ENCODE results near the gene IRF2.

The IRF2 gene

DNA sequence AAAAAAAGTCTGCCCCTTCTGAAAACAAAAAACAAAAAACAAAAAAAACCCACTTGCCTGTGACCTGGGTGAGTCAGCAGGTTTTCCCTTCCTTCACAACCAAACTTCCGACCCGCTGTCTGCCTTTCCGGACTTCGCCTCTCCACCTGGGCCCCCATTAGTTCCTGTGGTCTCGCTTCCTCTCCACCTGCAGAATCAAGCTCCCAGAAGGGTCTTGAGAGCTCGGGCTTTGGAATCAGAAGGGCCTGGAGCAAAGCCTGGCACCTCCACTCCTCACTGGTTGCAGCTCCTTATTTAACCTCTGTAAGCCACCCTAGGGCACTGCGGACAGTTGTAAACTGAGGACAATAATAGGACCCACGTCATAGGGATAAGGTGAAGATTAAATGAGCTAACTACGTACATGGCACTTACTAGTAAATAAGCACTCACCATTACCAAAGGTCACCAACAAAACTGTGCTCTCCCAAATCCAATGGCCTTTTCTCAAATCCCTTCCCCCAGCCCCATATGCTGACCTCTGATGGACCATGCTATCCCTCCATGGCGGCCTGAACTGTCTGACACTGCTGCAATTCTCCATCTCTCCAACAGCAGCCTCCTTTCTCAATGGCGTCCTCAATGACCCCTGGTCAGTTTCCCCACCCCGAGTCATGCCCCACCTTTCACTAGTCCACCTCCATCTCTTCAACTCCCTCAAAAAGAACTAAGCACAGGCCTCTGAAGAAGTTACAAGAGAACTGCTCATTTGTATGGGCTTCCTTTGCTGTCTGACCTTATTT lies 64.2 kb downstream of the IRF2 start:
- Histone ChIP-seq H3K36me3 (ENCODE audit: control insufficient read depth, insufficient read depth, low read length) (peaks cover 32% of the 10 kb centered on the region), H3K27me3 (replicated peaks; ENCODE audit: control insufficient read depth, insufficient read depth, low read length) (no peaks in the 10 kb centered on the region), H3K4me3 (replicated peaks; ENCODE audit: low read depth, low read length) (no peak overlapping the region)
- TF ChIP-seq, protein P1, sequence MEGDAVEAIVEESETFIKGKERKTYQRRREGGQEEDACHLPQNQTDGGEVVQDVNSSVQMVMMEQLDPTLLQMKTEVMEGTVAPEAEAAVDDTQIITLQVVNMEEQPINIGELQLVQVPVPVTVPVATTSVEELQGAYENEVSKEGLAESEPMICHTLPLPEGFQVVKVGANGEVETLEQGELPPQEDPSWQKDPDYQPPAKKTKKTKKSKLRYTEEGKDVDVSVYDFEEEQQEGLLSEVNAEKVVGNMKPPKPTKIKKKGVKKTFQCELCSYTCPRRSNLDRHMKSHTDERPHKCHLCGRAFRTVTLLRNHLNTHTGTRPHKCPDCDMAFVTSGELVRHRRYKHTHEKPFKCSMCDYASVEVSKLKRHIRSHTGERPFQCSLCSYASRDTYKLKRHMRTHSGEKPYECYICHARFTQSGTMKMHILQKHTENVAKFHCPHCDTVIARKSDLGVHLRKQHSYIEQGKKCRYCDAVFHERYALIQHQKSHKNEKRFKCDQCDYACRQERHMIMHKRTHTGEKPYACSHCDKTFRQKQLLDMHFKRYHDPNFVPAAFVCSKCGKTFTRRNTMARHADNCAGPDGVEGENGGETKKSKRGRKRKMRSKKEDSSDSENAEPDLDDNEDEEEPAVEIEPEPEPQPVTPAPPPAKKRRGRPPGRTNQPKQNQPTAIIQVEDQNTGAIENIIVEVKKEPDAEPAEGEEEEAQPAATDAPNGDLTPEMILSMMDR (IDR thresholded peaks at IDR 0.05; ENCODE audit: insufficient read depth, low read length, poor library complexity, severe bottlenecking), result no peak
- no peak for DNase-seq (ENCODE audit: extremely low read depth, insufficient read length)

- no peaks in the 10 kb centered on the region for H3K27me3 ChIP-seq (replicated peaks; ENCODE audit: control insufficient read depth, insufficient read depth, low read length)
- DNase-seq (ENCODE audit: extremely low read depth, insufficient read length), result no peak
- TF ChIP-seq, protein P1 (IDR thresholded peaks at IDR 0.05; ENCODE audit: insufficient read depth, low read length, poor library complexity, severe bottlenecking), result no peak
- peaks cover 33% of the 10 kb centered on the region for H3K36me3 ChIP-seq (ENCODE audit: control insufficient read depth, insufficient read depth, low read length)
- no peak overlapping the region for H3K4me3 ChIP-seq (replicated peaks; ENCODE audit: low read depth, low read length)
Measured at GRCh38 chr4:184409502-184409901, 64.8 kb downstream of the IRF2 start.

DNA sequence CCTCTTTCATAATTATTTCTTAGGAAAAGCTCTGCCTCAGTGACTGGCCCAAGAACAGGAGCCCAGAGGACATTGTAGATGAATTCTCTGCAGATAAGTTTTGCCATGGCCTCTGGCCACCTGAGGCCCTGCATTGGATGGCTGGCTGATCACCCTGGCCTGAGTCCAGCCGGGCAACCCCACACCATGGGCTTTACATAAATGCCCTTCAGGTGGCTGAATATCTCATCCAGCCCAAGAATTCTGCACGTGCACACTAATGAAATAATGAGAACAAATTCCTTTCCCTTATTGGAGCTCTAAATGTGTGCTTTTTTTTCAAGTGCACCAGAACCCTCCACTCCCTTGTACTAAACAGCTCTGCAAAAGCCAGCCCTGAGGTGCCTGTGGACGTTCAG lies 65.7 kb downstream of the IRF2 start:
- Histone ChIP-seq H3K36me3 (ENCODE audit: control insufficient read depth, insufficient read depth, low read length) (peaks cover 31% of the 10 kb centered on the region), H3K27me3 (replicated peaks; ENCODE audit: control insufficient read depth, insufficient read depth, low read length) (no peaks in the 10 kb centered on the region), H3K4me3 (replicated peaks; ENCODE audit: low read depth, low read length) (no peak overlapping the region)
- TF ChIP-seq, protein P1 (IDR thresholded peaks at IDR 0.05; ENCODE audit: insufficient read depth, low read length, poor library complexity, severe bottlenecking), result no peak
- no peak for DNase-seq (ENCODE audit: extremely low read depth, insufficient read length)

- DNase-seq (ENCODE audit: extremely low read depth, insufficient read length), result no peak
- TF ChIP-seq, protein P1 (IDR thresholded peaks at IDR 0.05; ENCODE audit: insufficient read depth, low read length, poor library complexity, severe bottlenecking), result no peak
- Histone ChIP-seq H3K4me3 (replicated peaks; ENCODE audit: low read depth, low read length) (no peak overlapping the region), H3K36me3 (ENCODE audit: control insufficient read depth, insufficient read depth, low read length) (peaks cover 33% of the 10 kb centered on the region), H3K27me3 (replicated peaks; ENCODE audit: control insufficient read depth, insufficient read depth, low read length) (no peaks in the 10 kb centered on the region)
Measured at GRCh38 chr4:184408021-184408683, 66.2 kb downstream of the IRF2 start.

- TF ChIP-seq, protein P1 (IDR thresholded peaks at IDR 0.05; ENCODE audit: insufficient read depth, low read length, poor library complexity, severe bottlenecking), result no peak
Measured at GRCh38 chr4:184406958-184407391, 67.4 kb downstream of the IRF2 start.

More at GRCh38 chr4:184406958-184407391, 67.4 kb downstream of the IRF2 start:
- Histone ChIP-seq H3K36me3 (ENCODE audit: control insufficient read depth, insufficient read depth, low read length) (peaks cover 29% of the 10 kb centered on the region), H3K4me3 (replicated peaks; ENCODE audit: low read depth, low read length) (no peak overlapping the region), H3K27me3 (replicated peaks; ENCODE audit: control insufficient read depth, insufficient read depth, low read length) (no peaks in the 10 kb centered on the region)
- no peak for DNase-seq (ENCODE audit: extremely low read depth, insufficient read length)

Measured in GM06990 (cell line).